WTC11 (cell line): ENCODE measurements around the gene RGS7. TPM values are rescaled to one million over a fixed set of nuclear protein-coding genes. Genes with fewer than 3 reads are reported as not detected.

Experiments
- ATAC-seq: fragments of 200-7000 bp; cut with Tn5 transposase; 2 replicates; pipeline ENCODE4 v1.10.0; 2021; ENCODE audit warnings: mild to moderate bottlenecking, moderate library complexity
- CTCF ChIA-PET: fragments of 300-600 bp; sonication (Branson Sonifier 250); formaldehyde crosslinking; loops from one replicate; lab custom pipeline; 2021; ENCODE audit warnings: antibody characterized with exemption; lab: Charles Lee
- POLR2A ChIA-PET: fragments of 350-600 bp; sonication (Branson Sonifier 250); formaldehyde crosslinking; loops from one replicate; lab custom pipeline; 2021; ENCODE audit warnings: antibody characterized with exemption; lab: Charles Lee
- DNase-seq: peaks from one replicate; pipeline ENCODE4 v3.0.0; 2021; ENCODE audit warnings: low spot score
- H3K27ac Mint-ChIP-seq: 2 replicates; pipeline ENCODE4 v1.8.0; 2021; ENCODE audit warnings: mixed read lengths
- H3K27me3 Mint-ChIP-seq: 2 replicates; pipeline ENCODE4 v1.8.0; 2021; ENCODE audit warnings: low read depth, mild to moderate bottlenecking, moderate library complexity, mixed read lengths
- H3K36me3 Mint-ChIP-seq: 2 replicates; pipeline ENCODE4 v1.8.0; 2021; ENCODE audit warnings: mixed read lengths
- H3K4me1 Mint-ChIP-seq: 2 replicates; pipeline ENCODE4 v1.8.0; 2022; ENCODE audit warnings: mixed read lengths
- H3K4me3 Mint-ChIP-seq: 2 replicates; pipeline ENCODE4 v1.8.0; 2021; ENCODE audit warnings: mild to moderate bottlenecking, moderate library complexity, mixed read lengths
- H3K9me3 Mint-ChIP-seq: 2 replicates; pipeline ENCODE4 v1.8.0; 2021; ENCODE audit warnings: mixed read lengths
- EMX1 ChIP-seq: fragments of 250-450 bp; sonication (Bioruptor Pico); IDR thresholded peaks from 2 replicates; pipeline ENCODE4 v1.8.0; 2021; ENCODE audit warnings: mild to moderate bottlenecking
- FOXJ3 ChIP-seq: sonication (generic); formaldehyde crosslinking; IDR thresholded peaks from 2 replicates; pipeline ENCODE4 v1.9.0; 2021; ENCODE audit warnings: missing genetic modification reagents, mild to moderate bottlenecking, borderline replicate concordance
- IRF2 ChIP-seq: sonication (generic); formaldehyde crosslinking; IDR thresholded peaks from 2 replicates; pipeline ENCODE4 v1.8.0; 2022; ENCODE audit warnings: low read depth, missing genetic modification reagents, borderline replicate concordance
- JUN ChIP-seq: sonication (generic); formaldehyde crosslinking; IDR thresholded peaks from 2 replicates; pipeline ENCODE4 v1.8.0; 2023; ENCODE audit warnings: mild to moderate bottlenecking, missing genetic modification reagents
- NFATC4 ChIP-seq: fragments of 250-450 bp; sonication (Bioruptor Pico); IDR thresholded peaks from 2 replicates; pipeline ENCODE4 v1.9.0; 2021; ENCODE audit warnings: mild to moderate bottlenecking
- NFE2L1 ChIP-seq: sonication (generic); formaldehyde crosslinking; IDR thresholded peaks from 2 replicates; pipeline ENCODE4 v1.8.1; 2023; ENCODE audit warnings: missing genetic modification reagents
- NFYB ChIP-seq: sonication (generic); formaldehyde crosslinking; conservative IDR thresholded peaks from 2 replicates; pipeline ENCODE4 v1.8.0; 2022; ENCODE audit warnings: low read depth, missing genetic modification reagents
- TEAD1 ChIP-seq: sonication (generic); formaldehyde crosslinking; IDR thresholded peaks from 2 replicates; pipeline ENCODE4 v1.8.0; 2022; ENCODE audit warnings: mild to moderate bottlenecking, missing genetic modification reagents
- TEAD4 ChIP-seq: sonication (generic); formaldehyde crosslinking; IDR thresholded peaks from 2 replicates; pipeline ENCODE4 v1.8.0; 2022; ENCODE audit warnings: mild to moderate bottlenecking, missing genetic modification reagents
- TP53 ChIP-seq: sonication (generic); formaldehyde crosslinking; IDR thresholded peaks from 2 replicates; pipeline ENCODE4 v1.8.1; 2023; ENCODE audit warnings: mild to moderate bottlenecking, missing genetic modification reagents
- ZNF138 ChIP-seq: sonication (generic); formaldehyde crosslinking; conservative IDR thresholded peaks from 2 replicates; pipeline ENCODE4 v1.8.1; 2022; ENCODE audit warnings: mild to moderate bottlenecking, moderate library complexity, missing genetic modification reagents
- ZNF263 ChIP-seq: sonication (generic); formaldehyde crosslinking; IDR thresholded peaks from 2 replicates; pipeline ENCODE4 v1.8.1; 2022; ENCODE audit warnings: low read depth, mild to moderate bottlenecking, moderate library complexity, missing genetic modification reagents
- ZNF396 ChIP-seq: fragments of 250-450 bp; sonication (Bioruptor Pico); IDR thresholded peaks from 2 replicates; pipeline ENCODE4 v1.8.0; 2021; ENCODE audit warnings: mild to moderate bottlenecking, moderate library complexity, borderline replicate concordance
- ZNF416 ChIP-seq: fragments of 250-450 bp; sonication (Bioruptor Pico); IDR thresholded peaks from 2 replicates; pipeline ENCODE4 v1.9.0; 2021; ENCODE audit warnings: mild to moderate bottlenecking, inconsistent platforms
- ZNF671 ChIP-seq: fragments of 250-450 bp; sonication (Bioruptor Pico); IDR thresholded peaks from 2 replicates; pipeline ENCODE4 v1.8.0; 2021; ENCODE audit warnings: mild to moderate bottlenecking
- total RNA-seq: library from RNA; stranded (reverse); gene quantifications from 3 replicates; pipeline ENCODE4 v1.2.3, GENCODE V29; 2021
- TF ChIP-seq, protein P1 (sequence below): sonication (generic); formaldehyde crosslinking; IDR thresholded peaks from 2 replicates; pipeline ENCODE4 v1.8.1; 2023; ENCODE audit warnings: mild to moderate bottlenecking, moderate library complexity, missing genetic modification reagents
- TF ChIP-seq, protein P2 (sequence below): sonication (generic); formaldehyde crosslinking; IDR thresholded peaks from 2 replicates; pipeline ENCODE4 v1.8.1; 2022; ENCODE audit warnings: low read depth, missing genetic modification reagents, borderline replicate concordance
- TF ChIP-seq, protein P3 (sequence below): sonication (generic); formaldehyde crosslinking; IDR thresholded peaks from 2 replicates; pipeline ENCODE4 v1.8.0; 2023; ENCODE audit warnings: missing genetic modification reagents
- TF ChIP-seq, protein P4 (sequence below): sonication (generic); formaldehyde crosslinking; IDR thresholded peaks from 2 replicates; pipeline ENCODE4 v1.8.1; 2022; ENCODE audit warnings: mild to moderate bottlenecking, missing genetic modification reagents, moderate library complexity, borderline replicate concordance
- TF ChIP-seq, protein P5 (sequence below): sonication (generic); formaldehyde crosslinking; IDR thresholded peaks from 2 replicates; pipeline ENCODE4 v1.8.1; 2022; ENCODE audit warnings: missing genetic modification reagents, borderline replicate concordance
- TF ChIP-seq, protein P6 (sequence below): fragments of 250-450 bp; sonication (Bioruptor Pico); IDR thresholded peaks from 2 replicates; pipeline ENCODE4 v1.8.0; 2021; ENCODE audit warnings: mild to moderate bottlenecking
- TF ChIP-seq, protein P7 (sequence below): sonication (generic); formaldehyde crosslinking; IDR thresholded peaks from 2 replicates; pipeline ENCODE4 v1.8.1; 2022; ENCODE audit warnings: mild to moderate bottlenecking, moderate library complexity, missing genetic modification reagents
- TF ChIP-seq, protein P8 (sequence below): fragments of 250-450 bp; sonication (Bioruptor Pico); IDR thresholded peaks from 2 replicates; pipeline ENCODE4 v1.9.0; 2021; ENCODE audit warnings: mild to moderate bottlenecking

Gene RGS7
- total RNA-seq, 1 experiment from 2014 or later: 1.2 TPM

DNA sequence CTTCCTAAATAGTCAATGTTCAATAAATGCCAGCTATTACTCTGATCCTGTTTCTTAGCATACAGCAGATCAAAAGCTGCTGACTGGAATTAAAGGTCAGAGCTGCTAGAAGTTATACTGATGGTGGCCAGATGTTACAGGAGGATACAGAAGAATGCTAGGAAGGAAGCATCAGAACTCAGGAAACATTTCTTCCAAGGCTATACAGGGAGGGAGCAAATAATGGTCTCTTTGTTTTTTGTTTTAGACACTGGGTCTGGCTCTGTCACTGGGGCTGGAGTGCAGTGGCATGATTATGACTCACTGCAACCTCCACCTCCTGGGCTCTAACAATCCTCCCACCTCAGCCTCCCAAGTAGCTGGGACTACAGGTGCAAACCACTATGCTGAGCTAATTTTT, 175.5 kb downstream of the RGS7 start (continued):
- TF ChIP-seq ZNF671 (CRISPR knock-in tag) (no peak), ZNF416 (CRISPR knock-in tag) (no peak), JUN (CRISPR knock-in tag) (no peak), TEAD1 (CRISPR knock-in tag) (no peak)
- TF ChIP-seq, protein P1, sequence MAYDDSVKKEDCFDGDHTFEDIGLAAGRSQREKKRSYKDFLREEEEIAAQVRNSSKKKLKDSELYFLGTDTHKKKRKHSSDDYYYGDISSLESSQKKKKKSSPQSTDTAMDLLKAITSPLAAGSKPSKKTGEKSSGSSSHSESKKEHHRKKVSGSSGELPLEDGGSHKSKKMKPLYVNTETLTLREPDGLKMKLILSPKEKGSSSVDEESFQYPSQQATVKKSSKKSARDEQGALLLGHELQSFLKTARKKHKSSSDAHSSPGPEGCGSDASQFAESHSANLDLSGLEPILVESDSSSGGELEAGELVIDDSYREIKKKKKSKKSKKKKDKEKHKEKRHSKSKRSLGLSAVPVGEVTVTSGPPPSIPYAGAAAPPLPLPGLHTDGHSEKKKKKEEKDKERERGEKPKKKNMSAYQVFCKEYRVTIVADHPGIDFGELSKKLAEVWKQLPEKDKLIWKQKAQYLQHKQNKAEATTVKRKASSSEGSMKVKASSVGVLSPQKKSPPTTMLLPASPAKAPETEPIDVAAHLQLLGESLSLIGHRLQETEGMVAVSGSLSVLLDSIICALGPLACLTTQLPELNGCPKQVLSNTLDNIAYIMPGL: no peak
- TF ChIP-seq, protein P2, sequence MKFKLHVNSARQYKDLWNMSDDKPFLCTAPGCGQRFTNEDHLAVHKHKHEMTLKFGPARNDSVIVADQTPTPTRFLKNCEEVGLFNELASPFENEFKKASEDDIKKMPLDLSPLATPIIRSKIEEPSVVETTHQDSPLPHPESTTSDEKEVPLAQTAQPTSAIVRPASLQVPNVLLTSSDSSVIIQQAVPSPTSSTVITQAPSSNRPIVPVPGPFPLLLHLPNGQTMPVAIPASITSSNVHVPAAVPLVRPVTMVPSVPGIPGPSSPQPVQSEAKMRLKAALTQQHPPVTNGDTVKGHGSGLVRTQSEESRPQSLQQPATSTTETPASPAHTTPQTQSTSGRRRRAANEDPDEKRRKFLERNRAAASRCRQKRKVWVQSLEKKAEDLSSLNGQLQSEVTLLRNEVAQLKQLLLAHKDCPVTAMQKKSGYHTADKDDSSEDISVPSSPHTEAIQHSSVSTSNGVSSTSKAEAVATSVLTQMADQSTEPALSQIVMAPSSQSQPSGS (CRISPR knock-in tag): no peak
- TF ChIP-seq, all 79 proteins: peak for 0

DNA sequence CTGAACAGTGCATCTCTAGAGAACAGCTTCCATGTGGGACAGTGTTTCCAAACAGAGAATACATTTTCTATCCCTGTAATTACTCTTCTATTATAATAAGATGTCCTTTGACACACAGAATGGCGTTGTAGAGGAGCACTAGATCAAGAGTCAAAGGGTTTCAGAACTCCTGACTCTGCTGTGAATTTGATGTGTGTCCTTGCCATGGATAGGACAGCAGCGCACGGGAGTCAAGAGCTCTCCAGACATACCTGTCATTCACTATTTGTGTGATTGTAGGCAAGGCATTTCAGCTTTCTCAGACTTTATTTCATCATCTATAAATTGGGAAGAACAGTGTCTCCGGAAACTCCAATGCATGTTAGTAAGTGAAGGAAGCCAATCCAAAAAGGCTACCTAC, 176.4 kb downstream of the RGS7 start:
- Mint-ChIP-seq H3K36me3 (no peaks in the 10 kb centered on the region), H3K27ac (no peak overlapping the region), H3K4me1 (peaks cover 4% of the 10 kb centered on the region), H3K27me3 (no peaks in the 10 kb centered on the region), H3K9me3 (peaks cover 5% of the 10 kb centered on the region; the same call in 1 of the 2 replicates), H3K4me3 (no peak overlapping the region)
- ATAC-seq: no peak
- TF ChIP-seq, protein P3, sequence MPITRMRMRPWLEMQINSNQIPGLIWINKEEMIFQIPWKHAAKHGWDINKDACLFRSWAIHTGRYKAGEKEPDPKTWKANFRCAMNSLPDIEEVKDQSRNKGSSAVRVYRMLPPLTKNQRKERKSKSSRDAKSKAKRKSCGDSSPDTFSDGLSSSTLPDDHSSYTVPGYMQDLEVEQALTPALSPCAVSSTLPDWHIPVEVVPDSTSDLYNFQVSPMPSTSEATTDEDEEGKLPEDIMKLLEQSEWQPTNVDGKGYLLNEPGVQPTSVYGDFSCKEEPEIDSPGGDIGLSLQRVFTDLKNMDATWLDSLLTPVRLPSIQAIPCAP: no peak
- TF ChIP-seq TEAD4 (CRISPR knock-in tag): no peak
- TF ChIP-seq, protein P4, sequence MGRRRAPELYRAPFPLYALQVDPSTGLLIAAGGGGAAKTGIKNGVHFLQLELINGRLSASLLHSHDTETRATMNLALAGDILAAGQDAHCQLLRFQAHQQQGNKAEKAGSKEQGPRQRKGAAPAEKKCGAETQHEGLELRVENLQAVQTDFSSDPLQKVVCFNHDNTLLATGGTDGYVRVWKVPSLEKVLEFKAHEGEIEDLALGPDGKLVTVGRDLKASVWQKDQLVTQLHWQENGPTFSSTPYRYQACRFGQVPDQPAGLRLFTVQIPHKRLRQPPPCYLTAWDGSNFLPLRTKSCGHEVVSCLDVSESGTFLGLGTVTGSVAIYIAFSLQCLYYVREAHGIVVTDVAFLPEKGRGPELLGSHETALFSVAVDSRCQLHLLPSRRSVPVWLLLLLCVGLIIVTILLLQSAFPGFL: no peak
- TF ChIP-seq, protein P5, sequence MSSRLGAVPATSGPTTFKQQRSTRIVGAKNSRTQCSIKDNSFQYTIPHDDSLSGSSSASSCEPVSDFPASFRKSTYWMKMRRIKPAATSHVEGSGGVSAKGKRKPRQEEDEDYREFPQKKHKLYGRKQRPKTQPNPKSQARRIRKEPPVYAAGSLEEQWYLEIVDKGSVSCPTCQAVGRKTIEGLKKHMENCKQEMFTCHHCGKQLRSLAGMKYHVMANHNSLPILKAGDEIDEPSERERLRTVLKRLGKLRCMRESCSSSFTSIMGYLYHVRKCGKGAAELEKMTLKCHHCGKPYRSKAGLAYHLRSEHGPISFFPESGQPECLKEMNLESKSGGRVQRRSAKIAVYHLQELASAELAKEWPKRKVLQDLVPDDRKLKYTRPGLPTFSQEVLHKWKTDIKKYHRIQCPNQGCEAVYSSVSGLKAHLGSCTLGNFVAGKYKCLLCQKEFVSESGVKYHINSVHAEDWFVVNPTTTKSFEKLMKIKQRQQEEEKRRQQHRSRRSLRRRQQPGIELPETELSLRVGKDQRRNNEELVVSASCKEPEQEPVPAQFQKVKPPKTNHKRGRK: no peak
- TF ChIP-seq FOXJ3: no peak
- TF ChIP-seq, protein P6, sequence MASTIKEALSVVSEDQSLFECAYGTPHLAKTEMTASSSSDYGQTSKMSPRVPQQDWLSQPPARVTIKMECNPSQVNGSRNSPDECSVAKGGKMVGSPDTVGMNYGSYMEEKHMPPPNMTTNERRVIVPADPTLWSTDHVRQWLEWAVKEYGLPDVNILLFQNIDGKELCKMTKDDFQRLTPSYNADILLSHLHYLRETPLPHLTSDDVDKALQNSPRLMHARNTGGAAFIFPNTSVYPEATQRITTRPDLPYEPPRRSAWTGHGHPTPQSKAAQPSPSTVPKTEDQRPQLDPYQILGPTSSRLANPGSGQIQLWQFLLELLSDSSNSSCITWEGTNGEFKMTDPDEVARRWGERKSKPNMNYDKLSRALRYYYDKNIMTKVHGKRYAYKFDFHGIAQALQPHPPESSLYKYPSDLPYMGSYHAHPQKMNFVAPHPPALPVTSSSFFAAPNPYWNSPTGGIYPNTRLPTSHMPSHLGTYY (CRISPR knock-in tag): no peak
- no peak for TF ChIP-seq ZNF396 (CRISPR knock-in tag)
- TF ChIP-seq NFYB: no peak
- TF ChIP-seq TP53: no peak
- no peak for TF ChIP-seq IRF2 (CRISPR knock-in tag)
- TF ChIP-seq EMX1 (CRISPR knock-in tag): no peak
- TF ChIP-seq, protein P7, sequence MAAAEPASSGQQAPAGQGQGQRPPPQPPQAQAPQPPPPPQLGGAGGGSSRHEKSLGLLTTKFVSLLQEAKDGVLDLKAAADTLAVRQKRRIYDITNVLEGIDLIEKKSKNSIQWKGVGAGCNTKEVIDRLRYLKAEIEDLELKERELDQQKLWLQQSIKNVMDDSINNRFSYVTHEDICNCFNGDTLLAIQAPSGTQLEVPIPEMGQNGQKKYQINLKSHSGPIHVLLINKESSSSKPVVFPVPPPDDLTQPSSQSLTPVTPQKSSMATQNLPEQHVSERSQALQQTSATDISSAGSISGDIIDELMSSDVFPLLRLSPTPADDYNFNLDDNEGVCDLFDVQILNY (CRISPR knock-in tag): no peak
- TF ChIP-seq NFATC4 (CRISPR knock-in tag): no peak
- no peak for TF ChIP-seq ZNF138 (CRISPR knock-in tag)
- TF ChIP-seq, protein P8, sequence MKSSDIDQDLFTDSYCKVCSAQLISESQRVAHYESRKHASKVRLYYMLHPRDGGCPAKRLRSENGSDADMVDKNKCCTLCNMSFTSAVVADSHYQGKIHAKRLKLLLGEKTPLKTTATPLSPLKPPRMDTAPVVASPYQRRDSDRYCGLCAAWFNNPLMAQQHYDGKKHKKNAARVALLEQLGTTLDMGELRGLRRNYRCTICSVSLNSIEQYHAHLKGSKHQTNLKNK (CRISPR knock-in tag): no peak
- no peak for TF ChIP-seq NFE2L1 (CRISPR knock-in tag)
- no peak for TF ChIP-seq ZNF263 (CRISPR knock-in tag)
- ChIA-PET CTCF (no interaction called here), POLR2A (no interaction called here)
- no peak for DNase-seq
